T-cell (primary cell): ENCODE results near the gene TRIM69. TPM values are rescaled to one million over a fixed set of nuclear protein-coding genes. Genes with fewer than 3 reads are reported as not detected.
"Not testable (repeated sequence)": the region's sequence is repeated elsewhere in the genome, so short reads cannot be mapped to it uniquely, and the experiment has no call there.

Experiments
- ATAC-seq, 4 experiments: fragments of 200-7000 bp in 3 of 4; fragments of 150-1000 bp in 1 of 4; cut with Tn5 transposase; replicated peaks in 1 of 4; 1 replicate in 3 of 4; 2 replicates in 1 of 4; pipeline ENCODE4 v1.10.0; 2021; ENCODE audit warnings: moderate library complexity in 3 of 4, mild to moderate bottlenecking in 2 of 4, moderate number of reproducible peaks in 1 of 4
- CTCF ChIA-PET, 2 donors: fragments of 300-600 bp; sonication (Branson Sonifier 250); formaldehyde crosslinking; loops; one replicate each; lab custom pipeline; 2022; ENCODE audit warnings: antibody characterized with exemption in 2 of 2; lab: Charles Lee
- POLR2A ChIA-PET, 2 donors: fragments of 300-600 bp; sonication (Branson Sonifier 250); formaldehyde crosslinking; loops; one replicate each; lab custom pipeline; 2022; ENCODE audit warnings: antibody characterized with exemption in 2 of 2; lab: Charles Lee
- DNase-seq, 35 experiments: peaks; one replicate each; pipeline versions ENCODE4 v3.0.0 to v3.0.0-alpha.2; 2013 to 2023
- H3K27ac ChIP-seq: one replicate; pipeline ENCODE4 v1.5.1; 2013; ENCODE audit warnings: low read length
- H3K27me3 ChIP-seq, 2 experiments: replicated peaks in 1 of 2; 1 replicate in 1 of 2; 2 replicates in 1 of 2; pipeline versions ENCODE4 v1.6.1 to v1.7.0; 2013; ENCODE audit warnings: low read length in 1 of 2, mixed read lengths in 1 of 2; ENCODE audit not compliant: control insufficient read depth in 2 of 2, insufficient read depth in 2 of 2; ENCODE audit errors: extremely low read depth in 1 of 2
- H3K36me3 ChIP-seq, 2 donors: 1 replicate in 1 of 2; 2 replicates in 1 of 2; pipeline versions ENCODE4 v1.6.1 to v1.7.0; 2013; ENCODE audit warnings: low read length in 1 of 2; ENCODE audit not compliant: control insufficient read depth in 2 of 2, insufficient read depth in 1 of 2; ENCODE audit errors: extremely low read depth in 1 of 2
- H3K4me1 ChIP-seq, 2 experiments: 1 replicate in 1 of 2; 2 replicates in 1 of 2; pipeline versions ENCODE4 v1.6.1 to v1.7.0; 2013; ENCODE audit warnings: low read length in 2 of 2, mixed read lengths in 1 of 2; ENCODE audit not compliant: insufficient read depth in 2 of 2, control insufficient read depth in 1 of 2; ENCODE audit errors: extremely low read depth in 1 of 2
- H3K4me3 ChIP-seq, 2 donors: 1 replicate in 1 of 2; 2 replicates in 1 of 2; pipeline versions ENCODE4 v1.5.1 to v1.7.0; 2013; ENCODE audit warnings: mild to moderate bottlenecking in 2 of 2, low read length in 1 of 2, moderate library complexity in 1 of 2; ENCODE audit not compliant: control insufficient read depth in 1 of 2; ENCODE audit errors: extremely low read depth in 1 of 2
- H3K9me3 ChIP-seq: 2 replicates; pipeline ENCODE4 v1.7.0; 2013
- H3K27ac Mint-ChIP-seq, 2 donors: one replicate each; pipeline ENCODE4 v1.8.0; 2020 to 2021; ENCODE audit warnings: mild to moderate bottlenecking in 2 of 2, mixed read lengths in 2 of 2
- H3K27me3 Mint-ChIP-seq, 2 donors: one replicate each; pipeline ENCODE4 v1.8.0; 2021 to 2022; ENCODE audit warnings: mixed read lengths in 2 of 2
- H3K36me3 Mint-ChIP-seq: one replicate; pipeline ENCODE4 v1.8.0; 2021; ENCODE audit warnings: mixed read lengths
- H3K4me1 Mint-ChIP-seq, 3 donors: one replicate each; pipeline ENCODE4 v1.8.0; 2020 to 2022; ENCODE audit warnings: mixed read lengths in 3 of 3, mild to moderate bottlenecking in 1 of 3
- H3K4me3 Mint-ChIP-seq, 3 donors: one replicate each; pipeline ENCODE4 v1.8.0; 2020 to 2022; ENCODE audit warnings: mild to moderate bottlenecking in 3 of 3, mixed read lengths in 3 of 3, moderate library complexity in 3 of 3
- H3K9me3 Mint-ChIP-seq, 3 donors: one replicate each; pipeline ENCODE4 v1.8.0; 2020 to 2022; ENCODE audit warnings: mixed read lengths in 3 of 3
- WGBS: methylation state at CpG from one replicate; pipeline ENCODE4 v1.1.5; 2013; ENCODE audit warnings: missing lambda C conversion rate; ENCODE audit not compliant: insufficient coverage; 5-methylcytosine and 5-hydroxymethylcytosine counted together
- total RNA-seq, 35 experiments: library from RNA in 6 of 35; stranded (reverse) in 6 of 35; fragments of 120-200 nt in 1 of 35; gene quantifications; one replicate each; pipeline versions ENCODE4 v1.2.1 to v1.2.4 and lab custom pipeline; 2013 to 2026

TRIM69 gene
- total RNA-seq, 5 donors from 2014 or later (not counting 1 experiment from before 2014, with no cell fraction given): 21.5 to 56.9 (median 42.9) TPM

GRCh38 chr15:44718180-44718926 lies 18.0 kb upstream of the TRIM69 start:
- H3K36me3 ChIP-seq: peaks cover 2 to 59% of the 10 kb centered on the region in 2 donors
- Mint-ChIP-seq H3K4me3 (peak overlapping the region; percentile 18 to 100 (median 32)), H3K27ac (peak overlapping the region; percentile 72 to 85), H3K9me3 (no peaks in the 10 kb centered on the region), H3K4me1 (peaks cover 80 to 92% (median 82%) of the 10 kb centered on the region in 3 donors), H3K36me3 (peaks cover 60% of the 10 kb centered on the region), H3K27me3 (no peaks in the 10 kb centered on the region)
- no peaks in the 10 kb centered on the region for H3K9me3 ChIP-seq
- H3K27ac ChIP-seq: peak overlapping the region; percentile 99
- no CpG with 5 or more reads among the region's 4 CpGs for WGBS
- peaks cover 63 to 78% of the 10 kb centered on the region in 2 experiments for H3K4me1 ChIP-seq
- DNase-seq (peak in 1 of 35 experiments; percentile 21), ATAC-seq (no peak)
- H3K27me3 ChIP-seq: no peaks in the 10 kb centered on the region
- H3K4me3 ChIP-seq: no peak overlapping the region
- ChIA-PET POLR2A (interaction anchor here (0.5 to 10.2 kb wide), 8 partner anchors 11 to 54 kb away, joined by 3 to 289 read pairs (median 20); partner anchors contain the start of genes TRIM69 (in 2 of the 2) and SPG11 (in 1 of the 2)), CTCF (interaction anchor here (0.7 to 10.2 kb wide), 6 partner anchors 11 to 53 kb away, joined by 3 to 160 read pairs (median 6); partner anchors contain the start of genes SPG11 (in 1 of the 2) and TRIM69 (in 1 of the 2))

GRCh38 chr15:44718927-44719292 lies 17.4 kb upstream of the TRIM69 start:
- ChIA-PET CTCF (interaction anchor here (0.7 to 10.2 kb wide), 6 partner anchors 10 to 54 kb away, joined by 3 to 160 read pairs (median 6); partner anchors contain the start of genes SPG11 (in 1 of the 2) and TRIM69 (in 1 of the 2)), POLR2A (interaction anchor here (0.5 to 10.2 kb wide), 6 partner anchors 10 to 55 kb away, joined by 3 to 289 read pairs (median 12); partner anchors contain the start of genes SPG11 (in 1 of the 2) and TRIM69 (in 1 of the 2))
- H3K4me3 Mint-ChIP-seq: peak overlapping the region; percentile 61 to 100 (median 67)
- no peaks in the 10 kb centered on the region for H3K27me3 Mint-ChIP-seq
- Histone ChIP-seq H3K27ac (peak overlapping the region; percentile 99), H3K9me3 (no peaks in the 10 kb centered on the region), H3K36me3 (peaks cover 2 to 54% of the 10 kb centered on the region in 2 donors), H3K4me1 (peaks cover 61 to 83% of the 10 kb centered on the region in 2 experiments), H3K4me3 (no peak overlapping the region), H3K27me3 (no peaks in the 10 kb centered on the region)
- WGBS: no CpG with 5 or more reads among the region's 8 CpGs
- DNase-seq (no peak), ATAC-seq (peak in 1 of 4 experiments; percentile 4)
- peak overlapping the region; percentile 94 to 97 for H3K27ac Mint-ChIP-seq
- H3K9me3 Mint-ChIP-seq: no peaks in the 10 kb centered on the region
- H3K36me3 Mint-ChIP-seq: peaks cover 55% of the 10 kb centered on the region
- H3K4me1 Mint-ChIP-seq: peaks cover 84 to 92% (median 87%) of the 10 kb centered on the region in 3 donors

DNA sequence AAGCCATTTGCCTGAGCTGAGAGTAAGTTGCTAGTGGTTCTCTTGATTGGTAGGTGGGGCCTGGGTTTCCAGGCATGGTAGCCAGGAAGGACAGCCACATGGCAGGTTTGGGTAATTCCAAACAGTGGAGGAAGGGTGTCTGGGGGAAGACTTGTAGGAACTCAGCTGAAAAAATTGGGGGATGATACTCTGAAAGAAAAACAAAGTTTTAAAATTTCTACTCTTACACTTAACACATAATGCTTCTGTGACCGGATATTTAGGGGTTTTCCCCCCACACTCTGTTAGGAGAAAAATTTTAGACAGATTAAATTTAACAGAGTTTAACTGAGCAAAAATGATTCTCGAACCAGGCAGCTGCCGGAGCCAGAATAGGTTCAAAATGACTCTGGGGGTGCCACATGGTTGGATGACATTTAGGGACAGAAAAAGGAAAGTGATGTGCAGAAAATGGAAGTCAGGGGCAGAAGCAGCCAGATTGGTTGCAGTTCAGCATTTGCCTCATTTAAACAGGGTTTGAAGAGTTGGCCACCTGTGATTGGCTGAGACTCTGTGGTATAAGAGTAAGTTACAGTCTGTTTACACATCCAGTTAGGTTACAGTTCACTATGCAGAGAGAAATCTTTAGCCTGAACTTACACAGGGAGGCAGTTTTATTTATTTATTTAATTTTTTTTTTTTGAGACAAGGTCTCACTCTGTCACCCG lies 16.9 kb upstream of the TRIM69 start:
- Histone ChIP-seq H3K9me3 (no peaks in the 10 kb centered on the region), H3K27me3 (no peaks in the 10 kb centered on the region), H3K36me3 (peaks cover 2 to 48% of the 10 kb centered on the region in 2 donors), H3K4me1 (peaks cover 61 to 85% of the 10 kb centered on the region in 2 experiments), H3K27ac (peak overlapping the region; percentile 99), H3K4me3 (no peak overlapping the region)
- ATAC-seq (peak; percentile 48 to 63 (median 60)), DNase-seq (peak in 30 of 35 experiments; percentile 34 to 81 (median 50))
- Mint-ChIP-seq H3K36me3 (peaks cover 51% of the 10 kb centered on the region), H3K9me3 (no peaks in the 10 kb centered on the region), H3K27ac (peak overlapping the region; percentile 94 to 97), H3K27me3 (no peaks in the 10 kb centered on the region), H3K4me3 (peak overlapping the region; percentile 61 to 100 (median 67)), H3K4me1 (peaks cover 90 to 93% (median 92%) of the 10 kb centered on the region in 3 donors)
- CTCF ChIA-PET: interaction anchor here (0.7 to 10.2 kb wide), 8 partner anchors 9 to 56 kb away, joined by 3 to 160 read pairs (median 7); partner anchors contain the start of genes SPG11 (in 1 of the 2) and TRIM69 (in 1 of the 2)
- POLR2A ChIA-PET: interaction anchor here (0.5 to 10.2 kb wide), 7 partner anchors 9 to 55 kb away, joined by 3 to 289 read pairs (median 10); partner anchors contain the start of genes SPG11 (in 1 of the 2) and TRIM69 (in 1 of the 2)
- 11% methylated on average over 3 of the region's 4 CpGs for WGBS

- peaks cover 61 to 88% of the 10 kb centered on the region in 2 experiments for H3K4me1 ChIP-seq
- not testable (repeated sequence) for H3K27me3 Mint-ChIP-seq, H3K9me3 ChIP-seq, H3K27me3 ChIP-seq, H3K4me3 ChIP-seq, H3K9me3 Mint-ChIP-seq
- peaks cover 46% of the 10 kb centered on the region for H3K36me3 Mint-ChIP-seq
- peaks cover 2 to 42% of the 10 kb centered on the region in 2 donors for H3K36me3 ChIP-seq
- peak in 3 of 4 experiments; percentile 1 for ATAC-seq
- POLR2A ChIA-PET: interaction anchor here (1.2 to 10.2 kb wide), 3 partner anchors 9 to 16 kb away, joined by 4 to 289 read pairs (median 27); partner anchors contain the start of gene TRIM69 (in 1 of the 2)
- peak overlapping the region in 2 of 3 donors; percentile 13 to 100 for H3K4me3 Mint-ChIP-seq
- CTCF ChIA-PET: interaction anchor here in 1 of 2 donors (1.5 to 1.7 kb wide), 3 partner anchors 9 to 57 kb away, joined by 4 to 9 read pairs (median 7); partner anchors contain the start of gene SPG11
- peak in 1 of 35 experiments; percentile 40 for DNase-seq
- peak overlapping the region; percentile 99 for H3K27ac ChIP-seq
- H3K27ac Mint-ChIP-seq: peak overlapping the region; percentile 87 to 94
- peaks cover 92 to 94% (median 92%) of the 10 kb centered on the region in 3 donors for H3K4me1 Mint-ChIP-seq
- 40% methylated on average over 4 of the region's 8 CpGs for WGBS
Observed at GRCh38 chr15:44720000-44720435, 16.3 kb upstream of the TRIM69 start.

DNA sequence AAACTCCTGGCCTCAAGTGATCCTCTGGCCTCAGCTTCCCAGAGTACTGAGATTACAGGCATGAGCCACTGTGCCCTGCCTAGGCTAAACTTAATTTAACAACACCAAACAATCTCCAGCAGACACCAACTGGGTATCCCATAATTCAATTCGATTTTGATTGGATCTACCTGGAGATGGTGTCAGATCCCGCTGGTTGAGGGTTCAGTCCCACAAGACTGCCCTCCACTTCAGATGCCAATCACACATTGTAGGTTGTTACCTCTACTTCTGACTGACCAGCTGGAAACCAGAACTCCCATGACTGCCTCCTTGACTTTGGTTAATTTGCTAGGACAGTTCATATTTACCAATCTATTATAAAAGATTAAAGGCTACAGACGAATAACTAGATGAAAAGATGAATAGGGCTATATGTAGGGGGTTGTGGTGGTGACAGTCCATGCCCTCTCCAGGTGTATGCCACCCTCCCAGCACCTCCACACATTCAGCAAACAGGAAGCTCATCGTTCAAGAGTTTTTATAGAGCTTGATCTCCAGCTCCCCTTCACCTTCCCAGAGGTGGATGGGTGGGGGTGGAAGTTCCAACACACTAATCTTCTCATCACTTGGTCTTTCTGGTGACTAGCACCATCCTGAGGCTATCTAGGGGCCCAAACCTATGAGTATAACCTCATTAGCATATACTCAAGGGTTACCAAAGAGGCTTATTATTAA lies 15.7 kb upstream of the TRIM69 start:
- Histone ChIP-seq H3K27me3 (no peaks in the 10 kb centered on the region), H3K36me3 (peaks cover 2 to 36% of the 10 kb centered on the region in 2 donors), H3K9me3 (no peaks in the 10 kb centered on the region), H3K27ac (peak overlapping the region; percentile 99), H3K4me3 (no peak overlapping the region), H3K4me1 (peaks cover 61 to 87% of the 10 kb centered on the region in 2 experiments)
- Mint-ChIP-seq H3K9me3 (no peaks in the 10 kb centered on the region), H3K4me1 (peaks cover 90 to 93% (median 92%) of the 10 kb centered on the region in 3 donors), H3K4me3 (peak overlapping the region in 2 of 3 donors; percentile 13 to 100), H3K36me3 (peaks cover 40% of the 10 kb centered on the region), H3K27ac (peak overlapping the region; percentile 87 to 94), H3K27me3 (no peaks in the 10 kb centered on the region)
- POLR2A ChIA-PET: interaction anchor here (0.5 to 3.7 kb wide), 7 partner anchors 8 to 143 kb away, joined by 3 to 31 read pairs (median 4); partner anchors contain the start of gene TRIM69 (in 2 of the 2)
- 86% methylated on average over 2 of the region's 4 CpGs for WGBS
- ATAC-seq: peak; percentile 2 to 11 (median 6)
- DNase-seq: peak in 3 of 35 experiments; percentile 14 to 48 (median 31)
- CTCF ChIA-PET: interaction anchor here (0.5 to 1.5 kb wide), 4 partner anchors 10 to 57 kb away, joined by 3 to 9 read pairs (median 6); partner anchors contain the start of genes PATL2 (in 1 of the 2), SPG11 (in 1 of the 2) and TRIM69 (in 1 of the 2)
